HCT116 (cell line): Measurements from ENCODE around the gene BOLA3. TPM values are rescaled to one million over a fixed set of nuclear protein-coding genes. Genes with fewer than 3 reads are reported as not detected.

Experiments
- ATAC-seq: fragments of 200-7000 bp; cut with Tn5 transposase; 2 replicates; pipeline ENCODE4 v1.9.1; 2020; ENCODE audit warnings: mild to moderate bottlenecking, moderate library complexity
- BruUV-seq: library from RNA; stranded (reverse); fragments of 400-500 nt; replicated peaks from 2 replicates; lab custom pipeline; 2021; lab: Mats Ljungman, UMichigan
- CTCF ChIA-PET: fragments of 300-600 bp; sonication (Branson Sonifier 250); formaldehyde crosslinking; loops from one replicate; lab custom pipeline; 2021; ENCODE audit warnings: antibody characterized with exemption; lab: Charles Lee
- POLR2A ChIA-PET: fragments of 300-600, 350-600 bp; sonication (Branson Sonifier 250); formaldehyde crosslinking; loops from one replicate; lab custom pipeline; 2021; ENCODE audit warnings: antibody characterized with exemption; lab: Charles Lee
- RAD21 ChIA-PET, 2 experiments: fragments of 300-600 bp; sonication (Branson Sonifier 250); formaldehyde crosslinking; loops; one replicate each; lab custom pipeline; 2023; ENCODE audit warnings: low total read pairs in 2 of 2; ENCODE audit not compliant: uncharacterized antibody in 2 of 2, unreplicated experiment in 2 of 2, low non-redundant PET in 1 of 2; lab: Charles Lee
- DNase-seq: peaks from one replicate; pipeline ENCODE4 v3.0.0-alpha.2; 2010; ENCODE audit warnings: low read depth, low spot score
- H2AFZ ChIP-seq: fragments of 200-600 bp; shearing (Covaris generic), sonication (generic); 2 replicates; pipeline ENCODE4 v1.6.1; 2017; ENCODE audit warnings: low read depth, mixed run types, mixed read lengths, antibody characterized with exemption, low read length; ENCODE audit not compliant: poor library complexity, severe bottlenecking
- H3K27ac ChIP-seq: 2 replicates; pipeline ENCODE4 v1.5.1; 2012; ENCODE audit warnings: low read depth, low read length
- H3K27me3 ChIP-seq: fragments of 200-600 bp; sonication (generic); 2 replicates; pipeline ENCODE4 v1.6.1; 2016; ENCODE audit warnings: mixed run types, low read length, mixed read lengths; ENCODE audit not compliant: insufficient read depth
- H3K36me3 ChIP-seq, 2 experiments: fragments of 200-500 bp in 1 of 2; fragments of 200-600 bp in 1 of 2; sonication (Bioruptor generic) in 1 of 2; sonication (generic) in 1 of 2; 2 replicates each; pipeline versions ENCODE4 v1.5.1 to v1.6.1; 2014 to 2016; ENCODE audit warnings: low read length in 2 of 2, inconsistent platforms in 1 of 2, mixed read lengths in 1 of 2, mixed run types in 1 of 2; ENCODE audit not compliant: insufficient read depth in 2 of 2, control insufficient read depth in 1 of 2
- H3K4me1 ChIP-seq, 2 experiments: fragments of 200-600 bp in 1 of 2; sonication (generic) in 1 of 2; 2 replicates each; pipeline versions ENCODE4 v1.5.1 to v1.6.1; 2012 to 2017; ENCODE audit warnings: low read length in 2 of 2, inconsistent platforms in 1 of 2, mild to moderate bottlenecking in 1 of 2, mixed read lengths in 1 of 2, mixed run types in 1 of 2, moderate library complexity in 1 of 2; ENCODE audit not compliant: insufficient read depth in 2 of 2, control insufficient read depth in 1 of 2
- H3K4me2 ChIP-seq: fragments of 200-600 bp; sonication (generic); 2 replicates; pipeline ENCODE4 v1.6.1; 2017; ENCODE audit warnings: mixed run types, low read length, mixed read lengths
- H3K4me3 ChIP-seq, 2 experiments: fragments of 200-600 bp in 1 of 2; sonication (generic) in 1 of 2; replicated peaks in 1 of 2; 2 replicates each; pipeline ENCODE4 v1.5.1; 2011 to 2016; ENCODE audit warnings: low read length in 2 of 2, control low read depth in 1 of 2, low read depth in 1 of 2, mild to moderate bottlenecking in 1 of 2, mixed read lengths in 1 of 2, mixed run types in 1 of 2
- H3K79me2 ChIP-seq: fragments of 200-600 bp; sonication (generic); 2 replicates; pipeline ENCODE4 v1.6.1; 2017; ENCODE audit warnings: mild to moderate bottlenecking, mixed run types, low read length, moderate library complexity, mixed read lengths; ENCODE audit not compliant: insufficient read depth
- H3K9ac ChIP-seq: fragments of 200-600 bp; sonication (generic); 2 replicates; pipeline ENCODE4 v1.6.1; 2016; ENCODE audit warnings: low read length, mixed read lengths
- H3K9me2 ChIP-seq: fragments of 200-600 bp; sonication (generic), shearing (Covaris generic); 2 replicates; pipeline ENCODE4 v1.6.1; 2017; ENCODE audit warnings: mixed run types, mild to moderate bottlenecking, moderate library complexity; ENCODE audit not compliant: insufficient read depth
- H3K9me3 ChIP-seq, 2 experiments: fragments of 200-500 bp in 1 of 2; fragments of 200-600 bp in 1 of 2; sonication (Bioruptor generic) in 1 of 2; sonication (generic) in 1 of 2; 2 replicates each; pipeline ENCODE4 v1.6.1; 2014 to 2017; ENCODE audit warnings: low read length in 2 of 2, mixed read lengths in 2 of 2, inconsistent platforms in 1 of 2, low read depth in 1 of 2, mild to moderate bottlenecking in 1 of 2, mixed run types in 1 of 2, moderate library complexity in 1 of 2; ENCODE audit not compliant: control insufficient read depth in 1 of 2, insufficient read depth in 1 of 2
- H4K20me1 ChIP-seq: fragments of 200-600 bp; sonication (generic), shearing (Covaris generic); 2 replicates; pipeline ENCODE4 v1.6.1; 2017; ENCODE audit warnings: mixed run types, mild to moderate bottlenecking, moderate library complexity; ENCODE audit not compliant: insufficient read depth
- ATF3 ChIP-seq: IDR thresholded peaks from 2 replicates; pipeline ENCODE4 v1.6.1; 2012
- EZH2 ChIP-seq: fragments of 200-600 bp; sonication (generic); IDR thresholded peaks from 2 replicates; pipeline ENCODE4 v1.6.1; 2017; ENCODE audit warnings: antibody characterized with exemption, mixed run types
- EZH2phosphoT487 ChIP-seq: fragments of 200-600 bp; IDR thresholded peaks from 2 replicates; pipeline ENCODE4 v1.6.1; 2018; ENCODE audit warnings: antibody characterized with exemption, borderline replicate concordance
- JUND ChIP-seq: IDR thresholded peaks from 2 replicates; pipeline ENCODE4 v1.6.1; 2012
- POLR2A ChIP-seq: IDR thresholded peaks from 2 replicates; pipeline ENCODE4 v1.7.0; 2011; ENCODE audit warnings: borderline replicate concordance; ENCODE audit not compliant: insufficient read depth, insufficient read length; ENCODE audit errors: extremely low read depth
- POLR2AphosphoS5 ChIP-seq: IDR thresholded peaks from 2 replicates; pipeline ENCODE4 v1.6.1; 2011; ENCODE audit warnings: mild to moderate bottlenecking, low read depth, low read length, moderate library complexity
- TCF7L2 ChIP-seq: IDR thresholded peaks from 2 replicates; pipeline ENCODE4 v1.7.0; 2011; ENCODE audit warnings: borderline replicate concordance, inconsistent platforms; ENCODE audit not compliant: insufficient read depth, insufficient read length; ENCODE audit errors: extremely low read depth
- YY1 ChIP-seq: IDR thresholded peaks from 2 replicates; pipeline ENCODE4 v1.6.1; 2011; ENCODE audit warnings: low read length, low read depth, moderate library complexity, mild to moderate bottlenecking; ENCODE audit not compliant: insufficient replicate concordance; ENCODE audit errors: extremely low read depth
- ZFX ChIP-seq: fragments of 450-650 bp; IDR thresholded peaks from 2 replicates; pipeline ENCODE4 v1.6.1; 2017
- ZNF274 ChIP-seq: fragments of 200-500 bp; sonication (Bioruptor generic); IDR thresholded peaks from 2 replicates; pipeline ENCODE4 v1.6.1; 2014; ENCODE audit warnings: mild to moderate bottlenecking, low read depth, low read length, inconsistent platforms
- intact Hi-C: fragments of 100-400 bp; cut with micrococcal nuclease; formaldehyde crosslinking; loops from 2 replicates; pipeline ENCODE4 v1.10.0; 2022
- total RNA-seq: library from RNA; stranded (reverse); gene quantifications from one replicate; pipeline ENCODE4 v1.2.1, GENCODE V29; 2021; ENCODE audit not compliant: unreplicated experiment
- TF ChIP-seq, protein P1 (sequence below): IDR thresholded peaks from 2 replicates; pipeline ENCODE4 v1.6.1; 2011; ENCODE audit warnings: mild to moderate bottlenecking, low read length, moderate library complexity; ENCODE audit not compliant: insufficient replicate concordance; ENCODE audit errors: extremely low read depth
- TF ChIP-seq, protein P2 (sequence below), 3 experiments: fragments of 200-600 bp in 1 of 3; sonication (generic) in 1 of 3; IDR thresholded peaks in 2 of 3; conservative IDR thresholded peaks in 1 of 3; 2 replicates each; pipeline ENCODE4 v1.5.1; 2012 to 2017; ENCODE audit warnings: low read depth in 2 of 3, low read length in 2 of 3, antibody characterized with exemption in 1 of 3, borderline replicate concordance in 1 of 3, control low read depth in 1 of 3, mild to moderate bottlenecking in 1 of 3, mixed read lengths in 1 of 3, mixed run types in 1 of 3, moderate library complexity in 1 of 3; ENCODE audit not compliant: insufficient read depth in 1 of 3

The BOLA3 gene
- total RNA-seq, 1 experiment from 2014 or later: 62.9 TPM

DNA sequence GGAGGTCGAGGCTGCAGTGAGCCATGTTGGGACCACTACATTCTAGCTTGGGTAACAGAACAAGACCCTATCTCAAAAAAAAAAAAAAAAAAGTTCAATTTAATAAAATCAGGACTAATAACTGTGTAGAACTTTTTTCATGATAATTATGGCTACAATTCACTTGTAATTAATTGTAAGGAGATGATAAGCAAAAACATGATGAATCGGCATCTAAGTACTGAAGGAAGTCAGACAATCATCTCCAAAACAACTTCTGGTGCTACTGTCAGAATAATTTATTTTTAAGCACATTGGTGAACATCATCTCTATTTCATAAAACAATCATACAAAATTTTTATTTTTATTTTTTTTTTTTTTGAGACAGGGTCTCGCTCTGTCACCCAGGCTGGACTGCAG lies 41.0 kb upstream of the BOLA3 start:
- POLR2A ChIA-PET: interaction anchor here (1.0 to 1.4 kb wide), 3 partner anchors 10 kb away, joined by 3 to 5 read pairs (median 4); partner anchors contain the start of genes MOB1A and MTHFD2
- CTCF ChIA-PET: interaction anchor here (1.6 kb wide), 1 partner anchor 10 kb away, joined by 6 read pairs; the partner anchor contains the start of gene MOB1A
- Histone ChIP-seq H3K27ac (peak overlapping the region; percentile 4), H3K9ac (no peak overlapping the region), H3K27me3 (no peaks in the 10 kb centered on the region), H3K36me3 (no peaks in the 10 kb centered on the region), H3K4me1 (peaks cover 12 to 14% of the 10 kb centered on the region in 2 experiments), H3K9me3 (no peaks in the 10 kb centered on the region), H4K20me1 (no peaks in the 10 kb centered on the region), H2AFZ (peak overlapping the region; percentile 73), H3K4me3 (no peak overlapping the region), H3K9me2 (no peaks in the 10 kb centered on the region), H3K4me2 (peak overlapping the region; percentile 60), H3K79me2 (no peaks in the 10 kb centered on the region)
- BruUV-seq: no TSS peak
- no peak for TF ChIP-seq POLR2AphosphoS5
- TF ChIP-seq ZFX: no peak
- TF ChIP-seq EZH2: no peak
- TF ChIP-seq, protein P1, sequence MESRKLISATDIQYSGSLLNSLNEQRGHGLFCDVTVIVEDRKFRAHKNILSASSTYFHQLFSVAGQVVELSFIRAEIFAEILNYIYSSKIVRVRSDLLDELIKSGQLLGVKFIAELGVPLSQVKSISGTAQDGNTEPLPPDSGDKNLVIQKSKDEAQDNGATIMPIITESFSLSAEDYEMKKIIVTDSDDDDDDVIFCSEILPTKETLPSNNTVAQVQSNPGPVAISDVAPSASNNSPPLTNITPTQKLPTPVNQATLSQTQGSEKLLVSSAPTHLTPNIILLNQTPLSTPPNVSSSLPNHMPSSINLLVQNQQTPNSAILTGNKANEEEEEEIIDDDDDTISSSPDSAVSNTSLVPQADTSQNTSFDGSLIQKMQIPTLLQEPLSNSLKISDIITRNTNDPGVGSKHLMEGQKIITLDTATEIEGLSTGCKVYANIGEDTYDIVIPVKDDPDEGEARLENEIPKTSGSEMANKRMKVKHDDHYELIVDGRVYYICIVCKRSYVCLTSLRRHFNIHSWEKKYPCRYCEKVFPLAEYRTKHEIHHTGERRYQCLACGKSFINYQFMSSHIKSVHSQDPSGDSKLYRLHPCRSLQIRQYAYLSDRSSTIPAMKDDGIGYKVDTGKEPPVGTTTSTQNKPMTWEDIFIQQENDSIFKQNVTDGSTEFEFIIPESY: no peak
- no peak for TF ChIP-seq YY1
- TF ChIP-seq ATF3: no peak
- TF ChIP-seq JUND: no peak
- TF ChIP-seq POLR2A: no peak
- TF ChIP-seq ZNF274: no peak
- no peak for TF ChIP-seq EZH2phosphoT487
- TF ChIP-seq, protein P2, sequence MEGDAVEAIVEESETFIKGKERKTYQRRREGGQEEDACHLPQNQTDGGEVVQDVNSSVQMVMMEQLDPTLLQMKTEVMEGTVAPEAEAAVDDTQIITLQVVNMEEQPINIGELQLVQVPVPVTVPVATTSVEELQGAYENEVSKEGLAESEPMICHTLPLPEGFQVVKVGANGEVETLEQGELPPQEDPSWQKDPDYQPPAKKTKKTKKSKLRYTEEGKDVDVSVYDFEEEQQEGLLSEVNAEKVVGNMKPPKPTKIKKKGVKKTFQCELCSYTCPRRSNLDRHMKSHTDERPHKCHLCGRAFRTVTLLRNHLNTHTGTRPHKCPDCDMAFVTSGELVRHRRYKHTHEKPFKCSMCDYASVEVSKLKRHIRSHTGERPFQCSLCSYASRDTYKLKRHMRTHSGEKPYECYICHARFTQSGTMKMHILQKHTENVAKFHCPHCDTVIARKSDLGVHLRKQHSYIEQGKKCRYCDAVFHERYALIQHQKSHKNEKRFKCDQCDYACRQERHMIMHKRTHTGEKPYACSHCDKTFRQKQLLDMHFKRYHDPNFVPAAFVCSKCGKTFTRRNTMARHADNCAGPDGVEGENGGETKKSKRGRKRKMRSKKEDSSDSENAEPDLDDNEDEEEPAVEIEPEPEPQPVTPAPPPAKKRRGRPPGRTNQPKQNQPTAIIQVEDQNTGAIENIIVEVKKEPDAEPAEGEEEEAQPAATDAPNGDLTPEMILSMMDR (IDR thresholded peaks at IDR 0.05 in 2 of 3, conservative IDR thresholded peaks at IDR 0.05 in 1 of 3; ENCODE audit: borderline replicate concordance in 1 of 3, insufficient read depth in 1 of 3, low read depth in 2 of 3, low read length in 2 of 3): no peak
- no peak for TF ChIP-seq TCF7L2
- ATAC-seq (no peak), DNase-seq (no peak)
- intact Hi-C loops: no loop called here
- RAD21 ChIA-PET: no interaction called here
